Measurements from ENCODE around the gene MANBA.

Gene MANBA

DNA sequence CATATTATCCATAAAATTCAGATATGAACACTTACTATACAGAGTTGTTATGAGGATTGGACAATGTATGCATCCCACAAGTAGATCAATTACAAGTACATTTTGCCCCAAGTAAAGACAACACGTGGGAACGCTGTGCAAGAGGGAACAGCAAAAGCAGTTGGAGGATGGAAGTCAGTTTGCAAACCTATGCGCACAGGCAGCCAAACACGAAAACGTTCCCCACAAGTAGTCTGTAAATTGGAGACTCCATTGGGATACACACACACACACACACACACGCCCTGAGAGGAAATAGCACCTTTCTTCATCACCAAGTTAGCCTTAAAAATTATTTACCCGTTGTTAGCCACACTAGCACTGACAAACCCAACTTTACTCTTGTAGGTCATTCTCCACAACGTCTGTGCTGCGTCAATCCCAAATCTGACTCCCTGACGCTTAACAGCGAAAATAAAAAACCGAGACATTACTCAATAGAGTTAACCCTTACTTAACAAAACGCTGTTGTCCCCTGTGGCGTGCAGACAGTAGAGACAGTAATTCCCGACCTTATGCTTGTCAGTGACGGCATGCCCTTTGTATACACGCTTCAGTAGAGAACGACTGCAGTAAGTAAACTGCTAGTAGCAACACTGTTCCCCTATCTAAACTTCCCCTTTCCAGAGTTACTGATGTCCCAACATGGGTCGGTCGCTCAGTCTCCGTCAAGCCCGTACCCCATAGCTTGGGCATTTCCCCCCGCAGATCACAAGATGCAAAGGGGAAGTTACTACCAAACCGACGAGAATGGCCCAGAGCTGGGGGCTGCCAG lies 730 bp downstream of the MANBA start:
- Histone ChIP-seq H3K4me1 (ENCODE audit: control insufficient read depth in 1 of 2, insufficient read depth in 2 of 2, low read length in 2 of 2) (peaks cover 4 to 7% of the 10 kb centered on the region in 2 experiments), H2BK120ac (ENCODE audit: insufficient read depth, low read length, poor library complexity) (peak overlapping the region; percentile 19), H4K91ac (ENCODE audit: low read depth, low read length) (peak overlapping the region; percentile 60), H3K23ac (ENCODE audit: low read length) (no peak overlapping the region), H2BK12ac (ENCODE audit: low read length) (peak overlapping the region; percentile 23), H3K27me3 (ENCODE audit: insufficient read depth, low read length) (no peaks in the 10 kb centered on the region), H3K4me3 (ENCODE audit: low read depth, low read length) (peak overlapping the region; percentile 88), H3K9me3 (ENCODE audit: insufficient read depth, low read depth, low read length) (no peaks in the 10 kb centered on the region), H4K8ac (ENCODE audit: low read depth, low read length) (peak overlapping the region; percentile 74), H3K14ac (ENCODE audit: low read length) (peak overlapping the region; percentile 94), H3K79me2 (ENCODE audit: control insufficient read depth, insufficient read depth, low read length, poor library complexity) (peaks cover 21% of the 10 kb centered on the region), H4K12ac (ENCODE audit: low read depth, low read length) (no peak overlapping the region), H3K9ac (ENCODE audit: low read length) (peak overlapping the region; percentile 82), H3K4ac (ENCODE audit: low read depth, low read length) (peak overlapping the region; percentile 92), H3K36me3 (ENCODE audit: control insufficient read depth in 1 of 2, insufficient read depth in 2 of 2, low read length in 2 of 2) (no peaks in the 10 kb centered on the region), H3K79me1 (ENCODE audit: low read length) (peaks cover 15% of the 10 kb centered on the region), H2AFZ (ENCODE audit: insufficient read depth, low read length, poor library complexity) (peak overlapping the region; percentile 64), H2BK5ac (ENCODE audit: low read depth, low read length, poor library complexity) (peak overlapping the region; percentile 32), H3K4me2 (ENCODE audit: low read length) (peak overlapping the region; percentile 63), H3K18ac (ENCODE audit: low read length) (peak overlapping the region; percentile 85), H2AK5ac (ENCODE audit: low read length) (peak overlapping the region; percentile 47), H3K27ac (ENCODE audit: low read depth, low read length) (peak overlapping the region; percentile 50)
- DNase-seq = peak; percentile 53 to 59
- WGBS (ENCODE audit: extremely low coverage, insufficient coverage, insufficient read length) = no CpG with 5 or more reads among the region's 25 CpGs

DNA sequence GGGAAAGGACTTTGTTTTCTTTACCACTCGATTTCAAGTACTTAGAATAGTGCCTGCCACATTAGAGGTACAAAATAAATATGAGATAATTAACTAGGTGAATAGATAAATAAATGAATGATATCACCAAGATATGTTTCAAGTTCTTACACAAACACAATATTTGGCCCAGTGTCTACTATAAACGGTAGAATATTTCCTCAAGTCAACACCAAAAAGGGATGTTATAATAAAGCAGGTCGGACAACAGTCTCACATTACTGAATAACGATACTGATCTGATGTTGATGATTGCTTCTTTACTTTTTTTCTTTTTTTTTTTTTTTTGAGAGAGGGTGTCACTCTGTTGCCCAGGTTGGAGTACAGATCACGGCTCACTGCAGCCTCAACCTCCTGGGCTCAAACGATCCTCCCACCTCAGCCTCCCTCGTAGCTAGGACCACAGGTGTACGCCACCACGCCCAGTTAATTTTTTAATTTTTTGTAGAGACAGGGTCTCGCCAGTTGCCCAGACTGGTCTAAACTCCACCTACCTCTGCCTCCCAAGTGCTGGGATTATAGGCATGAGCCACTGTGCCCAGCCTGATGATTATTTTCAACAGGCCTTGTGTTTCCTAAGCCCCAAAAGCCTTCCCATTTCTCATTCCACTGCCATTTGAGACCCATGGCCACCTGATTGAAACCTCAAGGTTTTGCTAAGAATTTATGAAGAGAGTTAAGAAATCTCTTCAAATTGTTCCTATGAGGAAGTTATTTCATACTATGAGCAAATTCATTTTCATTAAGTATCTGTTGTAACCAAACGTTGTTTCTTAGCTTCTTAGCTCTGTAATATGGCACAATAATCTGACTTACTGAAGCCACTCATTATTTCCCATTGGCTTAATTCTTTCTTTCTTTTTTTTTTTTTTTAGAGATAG lies 2.3 kb downstream of the MANBA start:
- H3K14ac ChIP-seq (ENCODE audit: low read length) = peak overlapping the region; percentile 44
- no peaks in the 10 kb centered on the region for H3K27me3 ChIP-seq (ENCODE audit: insufficient read depth, low read length)
- H3K23ac ChIP-seq (ENCODE audit: low read length) = no peak overlapping the region
- H3K27ac ChIP-seq (ENCODE audit: low read depth, low read length) = no peak overlapping the region
- WGBS (ENCODE audit: extremely low coverage, insufficient coverage, insufficient read length) = no CpG with 5 or more reads among the region's 11 CpGs
- no peak overlapping the region for H2BK120ac ChIP-seq (ENCODE audit: insufficient read depth, low read length, poor library complexity)
- no peak overlapping the region for H3K9ac ChIP-seq (ENCODE audit: low read length)
- no peak overlapping the region for H3K4me3 ChIP-seq (ENCODE audit: low read depth, low read length)
- peaks cover 23% of the 10 kb centered on the region for H3K79me2 ChIP-seq (ENCODE audit: control insufficient read depth, insufficient read depth, low read length, poor library complexity)
- H3K4ac ChIP-seq (ENCODE audit: low read depth, low read length) = peak overlapping the region; percentile 99
- peak in 1 of 2 donors; percentile 11 for DNase-seq
- H2BK5ac ChIP-seq (ENCODE audit: low read depth, low read length, poor library complexity) = no peak overlapping the region
- H3K9me3 ChIP-seq (ENCODE audit: insufficient read depth, low read depth, low read length) = no peaks in the 10 kb centered on the region
- peak overlapping the region; percentile 35 for H4K91ac ChIP-seq (ENCODE audit: low read depth, low read length)
- H2AK5ac ChIP-seq (ENCODE audit: low read length) = no peak overlapping the region
- peak overlapping the region; percentile 36 for H2BK12ac ChIP-seq (ENCODE audit: low read length)
- H3K4me2 ChIP-seq (ENCODE audit: low read length) = peak overlapping the region; percentile 55
- H3K79me1 ChIP-seq (ENCODE audit: low read length) = peaks cover 15% of the 10 kb centered on the region
- no peak overlapping the region for H4K12ac ChIP-seq (ENCODE audit: low read depth, low read length)
- no peak overlapping the region for H3K18ac ChIP-seq (ENCODE audit: low read length)
- H3K4me1 ChIP-seq (ENCODE audit: control insufficient read depth in 1 of 2, insufficient read depth in 2 of 2, low read length in 2 of 2) = peaks cover 4 to 7% of the 10 kb centered on the region in 2 experiments
- H3K36me3 ChIP-seq (ENCODE audit: control insufficient read depth in 1 of 2, insufficient read depth in 2 of 2, low read length in 2 of 2) = peaks cover 2% of the 10 kb centered on the region in 2 experiments
- no peak overlapping the region for H4K8ac ChIP-seq (ENCODE audit: low read depth, low read length)
- H2AFZ ChIP-seq (ENCODE audit: insufficient read depth, low read length, poor library complexity) = no peak overlapping the region

DNA sequence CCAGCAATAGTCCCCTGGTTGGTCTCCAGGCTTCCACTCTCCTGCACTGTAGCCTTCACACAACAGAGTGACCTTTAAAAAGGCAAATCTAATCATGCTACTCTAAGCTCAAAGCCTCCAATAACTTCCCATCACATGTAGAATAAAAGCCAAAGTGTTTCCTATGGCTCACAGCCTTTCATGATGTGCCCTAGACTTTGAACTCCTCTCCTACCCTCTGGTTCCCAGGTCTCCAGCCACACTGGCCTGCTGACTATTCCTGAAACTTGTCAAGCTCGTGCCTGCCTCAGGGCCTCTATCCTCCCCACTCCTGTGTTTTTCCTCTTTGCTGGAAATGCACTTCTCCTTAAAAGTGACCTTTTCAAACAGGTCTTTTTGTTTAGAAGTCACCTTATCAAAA lies 3.1 kb downstream of the MANBA start:
- H2AFZ ChIP-seq (ENCODE audit: insufficient read depth, low read length, poor library complexity) = no peak overlapping the region
- H3K36me3 ChIP-seq (ENCODE audit: control insufficient read depth in 1 of 2, insufficient read depth in 2 of 2, low read length in 2 of 2) = peaks cover 2% of the 10 kb centered on the region in 2 experiments
- H2AK5ac ChIP-seq (ENCODE audit: low read length) = no peak overlapping the region
- peak overlapping the region; percentile 53 for H3K27ac ChIP-seq (ENCODE audit: low read depth, low read length)
- H3K14ac ChIP-seq (ENCODE audit: low read length) = no peak overlapping the region
- H2BK5ac ChIP-seq (ENCODE audit: low read depth, low read length, poor library complexity) = no peak overlapping the region
- DNase-seq = peak in 1 of 2 donors; percentile 24
- no peak overlapping the region for H3K23ac ChIP-seq (ENCODE audit: low read length)
- no peaks in the 10 kb centered on the region for H3K27me3 ChIP-seq (ENCODE audit: insufficient read depth, low read length)
- peaks cover 23% of the 10 kb centered on the region for H3K79me2 ChIP-seq (ENCODE audit: control insufficient read depth, insufficient read depth, low read length, poor library complexity)
- H4K12ac ChIP-seq (ENCODE audit: low read depth, low read length) = no peak overlapping the region
- no peak overlapping the region for H3K18ac ChIP-seq (ENCODE audit: low read length)
- no peak overlapping the region for H3K9ac ChIP-seq (ENCODE audit: low read length)
- H2BK120ac ChIP-seq (ENCODE audit: insufficient read depth, low read length, poor library complexity) = peak overlapping the region; percentile 14
- no peak overlapping the region for H3K4me3 ChIP-seq (ENCODE audit: low read depth, low read length)
- peak overlapping the region; percentile 24 for H3K4me2 ChIP-seq (ENCODE audit: low read length)
- peak overlapping the region; percentile 85 for H3K4ac ChIP-seq (ENCODE audit: low read depth, low read length)
- H2BK12ac ChIP-seq (ENCODE audit: low read length) = peak overlapping the region; percentile 11
- H3K4me1 ChIP-seq (ENCODE audit: control insufficient read depth in 1 of 2, insufficient read depth in 2 of 2, low read length in 2 of 2) = peaks cover 4 to 7% of the 10 kb centered on the region in 2 experiments
- H3K9me3 ChIP-seq (ENCODE audit: insufficient read depth, low read depth, low read length) = no peaks in the 10 kb centered on the region
- H4K91ac ChIP-seq (ENCODE audit: low read depth, low read length) = peak overlapping the region; percentile 41
- peaks cover 15% of the 10 kb centered on the region for H3K79me1 ChIP-seq (ENCODE audit: low read length)
- no CpG with 5 or more reads among the region's 1 CpG for WGBS (ENCODE audit: extremely low coverage, insufficient coverage, insufficient read length)
- H4K8ac ChIP-seq (ENCODE audit: low read depth, low read length) = no peak overlapping the region

DNA sequence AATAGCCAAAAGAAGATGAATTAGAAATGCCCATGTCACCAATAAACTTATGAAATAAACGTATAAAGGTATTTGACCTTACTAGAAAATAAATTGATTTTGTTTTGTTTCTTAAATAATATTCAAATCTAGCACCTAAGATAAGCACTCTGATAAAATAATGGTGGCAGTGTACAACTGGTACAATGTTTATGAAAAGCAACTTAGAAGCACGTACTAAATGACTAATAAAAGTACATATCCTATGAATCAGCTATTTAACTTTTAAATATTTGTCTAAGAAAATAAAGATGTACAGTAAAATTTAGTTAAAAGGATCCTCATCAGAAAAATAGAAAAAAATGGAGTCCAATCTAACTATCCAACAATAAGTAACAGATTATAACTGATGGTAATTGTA lies 6.7 kb downstream of the MANBA start:
- Histone ChIP-seq H4K91ac (ENCODE audit: low read depth, low read length) (no peak overlapping the region), H4K12ac (ENCODE audit: low read depth, low read length) (no peak overlapping the region), H3K9ac (ENCODE audit: low read length) (no peak overlapping the region), H3K18ac (ENCODE audit: low read length) (no peak overlapping the region), H2BK12ac (ENCODE audit: low read length) (no peak overlapping the region), H4K8ac (ENCODE audit: low read depth, low read length) (no peak overlapping the region), H3K23ac (ENCODE audit: low read length) (no peak overlapping the region), H3K4me2 (ENCODE audit: low read length) (no peak overlapping the region), H3K36me3 (ENCODE audit: control insufficient read depth in 1 of 2, insufficient read depth in 2 of 2, low read length in 2 of 2) (peaks cover 6 to 14% of the 10 kb centered on the region in 2 experiments), H2BK120ac (ENCODE audit: insufficient read depth, low read length, poor library complexity) (no peak overlapping the region), H3K79me2 (ENCODE audit: control insufficient read depth, insufficient read depth, low read length, poor library complexity) (peaks cover 11% of the 10 kb centered on the region), H2AFZ (ENCODE audit: insufficient read depth, low read length, poor library complexity) (no peak overlapping the region), H3K4ac (ENCODE audit: low read depth, low read length) (no peak overlapping the region), H3K79me1 (ENCODE audit: low read length) (peaks cover 3% of the 10 kb centered on the region), H3K27me3 (ENCODE audit: insufficient read depth, low read length) (no peaks in the 10 kb centered on the region), H2AK5ac (ENCODE audit: low read length) (no peak overlapping the region), H3K27ac (ENCODE audit: low read depth, low read length) (no peak overlapping the region), H2BK5ac (ENCODE audit: low read depth, low read length, poor library complexity) (no peak overlapping the region), H3K4me3 (ENCODE audit: low read depth, low read length) (no peak overlapping the region), H3K4me1 (ENCODE audit: control insufficient read depth in 1 of 2, insufficient read depth in 2 of 2, low read length in 2 of 2) (peaks cover 4 to 7% of the 10 kb centered on the region in 2 experiments), H3K14ac (ENCODE audit: low read length) (no peak overlapping the region), H3K9me3 (ENCODE audit: insufficient read depth, low read depth, low read length) (no peaks in the 10 kb centered on the region)
- DNase-seq = no peak
- WGBS (ENCODE audit: extremely low coverage, insufficient coverage, insufficient read length) = no CpG with 5 or more reads among the region's 2 CpGs

Data from trophoblast cell (in vitro differentiated cells and primary cell).